ENCODE data around the gene THAP8.

Gene THAP8

DNA sequence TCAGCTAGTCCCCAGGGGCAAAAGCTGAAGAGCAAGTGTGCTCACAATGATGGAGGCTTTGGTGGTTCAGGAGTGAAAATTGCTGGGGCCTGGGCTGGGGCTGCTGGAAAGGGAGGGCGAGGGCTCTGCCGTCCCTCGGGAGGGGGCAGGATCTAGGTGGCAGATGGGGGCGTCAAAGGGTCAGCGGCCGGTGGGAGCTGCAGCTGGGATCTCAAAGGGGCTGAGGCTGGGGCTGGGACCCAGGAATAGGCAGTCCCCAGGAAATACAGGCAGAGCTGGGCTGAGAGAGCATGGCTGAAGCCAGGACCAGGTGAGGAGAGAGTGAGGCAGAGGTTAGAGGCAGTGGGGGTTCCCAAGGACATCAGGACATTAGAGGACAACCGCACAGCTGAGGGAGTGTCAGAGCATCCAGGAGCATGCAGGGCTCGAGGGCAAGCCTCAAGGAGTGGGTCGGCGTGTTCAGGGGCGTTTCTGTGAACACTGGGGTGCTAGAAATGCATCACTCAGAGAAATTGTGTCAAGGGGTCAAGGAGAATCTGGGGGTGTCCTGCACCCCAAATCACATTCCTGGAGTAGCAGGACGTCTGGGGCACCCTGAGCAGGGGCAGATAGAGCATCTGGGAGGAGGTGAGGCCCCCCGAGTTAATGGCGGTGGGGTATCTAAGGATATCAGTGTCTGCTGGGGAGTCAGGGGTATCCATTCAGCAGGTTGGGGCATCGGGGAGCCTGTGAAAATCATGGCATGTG is 44.3 kb downstream of the THAP8 start:
- H3K36me3 ChIP-seq (ENCODE audit: control insufficient read depth in 1 of 2, insufficient read depth in 2 of 2, low read length in 2 of 2): peaks cover 0 to 2% of the 10 kb centered on the region in 2 experiments
- no peak overlapping the region for H2BK120ac ChIP-seq (ENCODE audit: insufficient read depth, low read length, poor library complexity)
- no peak overlapping the region for H3K18ac ChIP-seq (ENCODE audit: low read length)
- no peaks in the 10 kb centered on the region for H3K9me3 ChIP-seq (ENCODE audit: insufficient read depth, low read depth, low read length)
- peaks cover 21 to 24% of the 10 kb centered on the region in 2 experiments for H3K4me1 ChIP-seq (ENCODE audit: control insufficient read depth in 1 of 2, insufficient read depth in 2 of 2, low read length in 2 of 2)
- H2AFZ ChIP-seq (ENCODE audit: insufficient read depth, low read length, poor library complexity): peak overlapping the region; percentile 28
- no peak overlapping the region for H3K9ac ChIP-seq (ENCODE audit: low read length)
- peak overlapping the region; percentile 62 for H3K4me3 ChIP-seq (ENCODE audit: low read depth, low read length)
- no peak overlapping the region for H2BK12ac ChIP-seq (ENCODE audit: low read length)
- H2BK5ac ChIP-seq (ENCODE audit: low read depth, low read length, poor library complexity): no peak overlapping the region
- H4K91ac ChIP-seq (ENCODE audit: low read depth, low read length): peak overlapping the region; percentile 20
- H3K23ac ChIP-seq (ENCODE audit: low read length): no peak overlapping the region
- DNase-seq: no peak
- peaks cover 8% of the 10 kb centered on the region for H3K79me2 ChIP-seq (ENCODE audit: control insufficient read depth, insufficient read depth, low read length, poor library complexity)
- H4K8ac ChIP-seq (ENCODE audit: low read depth, low read length): peak overlapping the region; percentile 90
- H3K79me1 ChIP-seq (ENCODE audit: low read length): peaks cover 13% of the 10 kb centered on the region
- no peak overlapping the region for H3K14ac ChIP-seq (ENCODE audit: low read length)
- peak overlapping the region; percentile 88 for H3K4me2 ChIP-seq (ENCODE audit: low read length)
- H3K4ac ChIP-seq (ENCODE audit: low read depth, low read length): no peak overlapping the region
- no CpG with 5 or more reads among the region's 15 CpGs for WGBS (ENCODE audit: extremely low coverage, insufficient coverage, insufficient read length)
- no peak overlapping the region for H3K27ac ChIP-seq (ENCODE audit: low read depth, low read length)
- peak overlapping the region; percentile 54 for H4K12ac ChIP-seq (ENCODE audit: low read depth, low read length)
- peak overlapping the region; percentile 21 for H2AK5ac ChIP-seq (ENCODE audit: low read length)
- H3K27me3 ChIP-seq (ENCODE audit: insufficient read depth, low read length): no peaks in the 10 kb centered on the region

GRCh38 chr19:36009220-36009619 is 44.9 kb downstream of the THAP8 start:
- peak overlapping the region; percentile 77 for H3K9ac ChIP-seq (ENCODE audit: low read length)
- peak overlapping the region; percentile 66 for H3K14ac ChIP-seq (ENCODE audit: low read length)
- no peak overlapping the region for H2AK5ac ChIP-seq (ENCODE audit: low read length)
- H3K79me1 ChIP-seq (ENCODE audit: low read length): peaks cover 10% of the 10 kb centered on the region
- H4K8ac ChIP-seq (ENCODE audit: low read depth, low read length): peak overlapping the region; percentile 90
- H2BK12ac ChIP-seq (ENCODE audit: low read length): no peak overlapping the region
- WGBS (ENCODE audit: extremely low coverage, insufficient coverage, insufficient read length): no CpG with 5 or more reads among the region's 50 CpGs
- peak overlapping the region; percentile 81 for H3K18ac ChIP-seq (ENCODE audit: low read length)
- no peak overlapping the region for H3K23ac ChIP-seq (ENCODE audit: low read length)
- H3K36me3 ChIP-seq (ENCODE audit: control insufficient read depth in 1 of 2, insufficient read depth in 2 of 2, low read length in 2 of 2): peaks cover 0 to 6% of the 10 kb centered on the region in 2 experiments
- no peaks in the 10 kb centered on the region for H3K9me3 ChIP-seq (ENCODE audit: insufficient read depth, low read depth, low read length)
- peak overlapping the region; percentile 55 for H4K12ac ChIP-seq (ENCODE audit: low read depth, low read length)
- H3K4me2 ChIP-seq (ENCODE audit: low read length): peak overlapping the region; percentile 88
- peak overlapping the region; percentile 49 for H3K27ac ChIP-seq (ENCODE audit: low read depth, low read length)
- no peak overlapping the region for H2BK120ac ChIP-seq (ENCODE audit: insufficient read depth, low read length, poor library complexity)
- H4K91ac ChIP-seq (ENCODE audit: low read depth, low read length): peak overlapping the region; percentile 87
- H3K4me3 ChIP-seq (ENCODE audit: low read depth, low read length): peak overlapping the region; percentile 62
- no peaks in the 10 kb centered on the region for H3K27me3 ChIP-seq (ENCODE audit: insufficient read depth, low read length)
- H3K79me2 ChIP-seq (ENCODE audit: control insufficient read depth, insufficient read depth, low read length, poor library complexity): peaks cover 8% of the 10 kb centered on the region
- DNase-seq: peak; percentile 62 to 81
- H3K4me1 ChIP-seq (ENCODE audit: control insufficient read depth in 1 of 2, insufficient read depth in 2 of 2, low read length in 2 of 2): peaks cover 18 to 20% of the 10 kb centered on the region in 2 experiments
- H2BK5ac ChIP-seq (ENCODE audit: low read depth, low read length, poor library complexity): peak overlapping the region; percentile 54
- H2AFZ ChIP-seq (ENCODE audit: insufficient read depth, low read length, poor library complexity): peak overlapping the region; percentile 64
- H3K4ac ChIP-seq (ENCODE audit: low read depth, low read length): no peak overlapping the region

DNA sequence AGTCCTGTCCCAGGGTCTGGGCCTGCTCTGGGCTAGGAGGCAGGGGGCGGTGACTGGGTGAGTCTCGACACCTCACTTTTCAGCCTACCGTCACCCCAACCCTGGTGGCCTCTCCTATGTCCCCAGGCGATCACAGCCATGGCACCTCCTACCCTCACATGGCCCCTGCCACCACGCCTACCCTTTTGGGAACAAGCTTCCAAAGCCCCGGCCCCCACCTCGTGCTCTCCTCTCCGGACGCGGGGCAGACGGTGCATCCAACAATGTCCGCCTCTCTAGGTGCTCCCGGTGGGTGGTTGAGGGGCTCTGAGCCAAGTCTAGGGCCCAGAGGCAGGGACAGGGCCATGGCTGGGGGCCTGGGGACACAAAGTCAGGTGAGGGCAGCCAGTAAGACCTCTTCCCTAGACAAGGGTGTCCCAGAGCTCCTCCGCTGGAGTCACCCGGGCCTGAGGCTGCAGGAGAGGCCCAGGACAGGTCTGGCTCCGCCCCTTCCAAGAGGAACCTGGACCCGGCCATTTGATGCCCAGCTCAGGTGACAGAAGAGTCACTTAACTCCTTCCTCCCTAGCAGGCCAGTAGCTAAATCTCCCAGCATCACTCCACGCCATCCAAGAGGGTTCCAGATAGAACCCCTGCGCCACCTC is 45.6 kb downstream of the THAP8 start, which contains the start of gene SYNE4:
TSS of gene SYNE4 (minus strand) at position 478 of the 643 bp plus-strand sequence. CDS start at position 346, 132 bp downstream.
- peak within 1 kb of the TSS; percentile 87 for H4K91ac ChIP-seq (ENCODE audit: low read depth, low read length)

DNA sequence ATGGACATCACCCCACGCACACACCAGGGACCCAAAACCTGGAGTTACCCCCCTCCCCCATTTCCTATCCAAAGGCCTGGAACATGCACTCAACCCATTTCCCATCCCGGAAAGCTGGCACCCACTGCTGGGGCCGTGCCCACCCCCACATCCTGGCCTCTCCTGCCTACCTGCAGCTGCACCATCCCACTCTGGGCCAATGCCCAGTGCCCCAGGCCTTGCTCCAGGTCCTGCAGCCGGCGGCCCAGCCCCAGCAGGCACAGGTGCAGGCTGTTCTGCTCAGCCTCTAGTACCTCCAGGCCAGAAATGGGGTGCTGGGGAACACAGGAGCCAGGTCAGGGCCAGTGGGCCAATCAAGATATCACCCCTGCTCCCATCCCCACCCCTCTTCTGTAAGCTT is 47.1 kb downstream of the THAP8 start:
- no peaks in the 10 kb centered on the region for H3K9me3 ChIP-seq (ENCODE audit: insufficient read depth, low read depth, low read length)

More for the DNA sequence above, 45.6 kb downstream of the THAP8 start, which contains the start of gene SYNE4:
- peak; percentile 83 to 88 for DNase-seq
- no peak within 1 kb of the TSS for H3K23ac ChIP-seq (ENCODE audit: low read length)
- H3K27me3 ChIP-seq (ENCODE audit: insufficient read depth, low read length): no peaks in the 10 kb centered on the region
- peak within 1 kb of the TSS; percentile 4 for H3K4ac ChIP-seq (ENCODE audit: low read depth, low read length)
- H4K8ac ChIP-seq (ENCODE audit: low read depth, low read length): peak within 1 kb of the TSS; percentile 95
- peak within 1 kb of the TSS; percentile 28 for H2BK120ac ChIP-seq (ENCODE audit: insufficient read depth, low read length, poor library complexity)
- peak within 1 kb of the TSS; percentile 1 for H2BK12ac ChIP-seq (ENCODE audit: low read length)
- H3K4me1 ChIP-seq (ENCODE audit: control insufficient read depth in 1 of 2, insufficient read depth in 2 of 2, low read length in 2 of 2): peaks cover 15 to 18% of the 10 kb centered on the region in 2 experiments
- peak within 1 kb of the TSS; percentile 88 for H2AFZ ChIP-seq (ENCODE audit: insufficient read depth, low read length, poor library complexity)
- H3K79me1 ChIP-seq (ENCODE audit: low read length): peaks cover 10% of the 10 kb centered on the region
- peak within 1 kb of the TSS; percentile 62 for H3K4me3 ChIP-seq (ENCODE audit: low read depth, low read length)
- H3K4me2 ChIP-seq (ENCODE audit: low read length): peak within 1 kb of the TSS; percentile 88
- H3K79me2 ChIP-seq (ENCODE audit: control insufficient read depth, insufficient read depth, low read length, poor library complexity): peaks cover 8% of the 10 kb centered on the region
- H3K27ac ChIP-seq (ENCODE audit: low read depth, low read length): peak within 1 kb of the TSS; percentile 49
- no peaks in the 10 kb centered on the region for H3K9me3 ChIP-seq (ENCODE audit: insufficient read depth, low read depth, low read length)
- peak within 1 kb of the TSS; percentile 55 for H4K12ac ChIP-seq (ENCODE audit: low read depth, low read length)
- no CpG with 5 or more reads among the region's 19 CpGs for WGBS (ENCODE audit: extremely low coverage, insufficient coverage, insufficient read length)
- peak within 1 kb of the TSS; percentile 77 for H3K9ac ChIP-seq (ENCODE audit: low read length)
- peak within 1 kb of the TSS; percentile 95 for H3K14ac ChIP-seq (ENCODE audit: low read length)
- H2AK5ac ChIP-seq (ENCODE audit: low read length): peak within 1 kb of the TSS; percentile 44
- H3K18ac ChIP-seq (ENCODE audit: low read length): peak within 1 kb of the TSS; percentile 81
- peak within 1 kb of the TSS; percentile 78 for H2BK5ac ChIP-seq (ENCODE audit: low read depth, low read length, poor library complexity)
- peaks cover 2 to 8% of the 10 kb centered on the region in 2 experiments for H3K36me3 ChIP-seq (ENCODE audit: control insufficient read depth in 1 of 2, insufficient read depth in 2 of 2, low read length in 2 of 2)

More for the DNA sequence above, 47.1 kb downstream of the THAP8 start:
- Histone ChIP-seq H2BK120ac (ENCODE audit: insufficient read depth, low read length, poor library complexity) (no peak overlapping the region), H3K79me2 (ENCODE audit: control insufficient read depth, insufficient read depth, low read length, poor library complexity) (peaks cover 8% of the 10 kb centered on the region), H3K4me2 (ENCODE audit: low read length) (no peak overlapping the region), H3K4ac (ENCODE audit: low read depth, low read length) (no peak overlapping the region), H4K91ac (ENCODE audit: low read depth, low read length) (no peak overlapping the region), H4K8ac (ENCODE audit: low read depth, low read length) (no peak overlapping the region), H3K4me3 (ENCODE audit: low read depth, low read length) (no peak overlapping the region), H3K27me3 (ENCODE audit: insufficient read depth, low read length) (no peaks in the 10 kb centered on the region), H2AK5ac (ENCODE audit: low read length) (no peak overlapping the region), H3K79me1 (ENCODE audit: low read length) (peaks cover 10% of the 10 kb centered on the region), H2BK5ac (ENCODE audit: low read depth, low read length, poor library complexity) (no peak overlapping the region), H3K36me3 (ENCODE audit: control insufficient read depth in 1 of 2, insufficient read depth in 2 of 2, low read length in 2 of 2) (peaks cover 2 to 8% of the 10 kb centered on the region in 2 experiments), H4K12ac (ENCODE audit: low read depth, low read length) (no peak overlapping the region), H2AFZ (ENCODE audit: insufficient read depth, low read length, poor library complexity) (no peak overlapping the region), H3K18ac (ENCODE audit: low read length) (no peak overlapping the region), H3K4me1 (ENCODE audit: control insufficient read depth in 1 of 2, insufficient read depth in 2 of 2, low read length in 2 of 2) (peaks cover 13 to 14% of the 10 kb centered on the region in 2 experiments), H3K9ac (ENCODE audit: low read length) (no peak overlapping the region), H2BK12ac (ENCODE audit: low read length) (no peak overlapping the region), H3K27ac (ENCODE audit: low read depth, low read length) (no peak overlapping the region), H3K14ac (ENCODE audit: low read length) (no peak overlapping the region), H3K23ac (ENCODE audit: low read length) (no peak overlapping the region)
- WGBS (ENCODE audit: extremely low coverage, insufficient coverage, insufficient read length): no CpG with 5 or more reads among the region's 5 CpGs
- DNase-seq: no peak

Measured in trophoblast cell (in vitro differentiated cells and primary cell).